ENCODE data around the gene HHIPL1.

HHIPL1 gene

DNA sequence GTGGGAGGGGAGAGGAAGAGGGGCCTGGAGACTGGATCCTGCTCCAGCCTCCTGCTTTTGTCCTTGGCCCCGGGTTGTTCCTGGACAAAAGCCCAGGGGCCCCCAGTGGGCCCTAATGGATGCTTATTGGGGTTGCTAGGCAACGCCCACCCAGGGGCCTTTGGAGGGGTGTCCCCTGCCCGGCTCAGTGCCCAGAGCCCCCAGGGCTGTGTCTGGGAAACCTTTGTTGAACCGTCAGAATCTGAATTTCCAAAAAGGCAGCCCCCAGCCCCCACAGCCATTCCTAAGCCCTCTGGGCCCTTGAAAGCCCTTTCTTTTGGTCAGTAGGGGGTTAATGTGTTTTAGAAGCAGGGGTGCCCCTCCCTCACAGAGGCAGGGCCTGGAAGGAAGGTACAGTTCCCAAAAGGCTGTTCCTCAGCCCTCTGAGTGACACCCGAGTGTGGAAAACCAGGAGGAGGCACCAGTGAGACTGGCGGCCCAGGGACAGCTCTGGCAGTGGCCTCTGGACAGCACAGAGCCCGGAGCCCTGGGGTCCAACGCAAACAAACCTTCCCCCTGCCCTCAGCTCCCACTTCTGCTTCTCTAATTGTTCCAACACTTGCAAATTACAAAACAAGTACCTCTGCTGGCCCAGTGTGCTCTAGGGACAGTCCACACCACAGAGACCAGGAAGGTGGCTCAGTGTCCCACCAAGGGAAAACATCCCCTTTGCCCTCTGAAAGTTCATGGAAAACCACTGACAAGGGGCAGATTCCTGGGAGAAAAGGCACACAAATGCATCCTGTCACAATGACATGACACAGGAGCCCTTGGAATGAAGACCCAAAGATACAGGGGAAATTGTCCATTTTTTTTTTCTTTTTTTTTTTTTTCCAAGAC, 19.4 kb downstream of the HHIPL1 start:
- TF ChIP-seq PAX5 (IDR thresholded peaks at IDR 0.05; ENCODE audit: insufficient read depth, low read length, severe bottlenecking) = no peak
- no peak for TF ChIP-seq POLR2A (IDR thresholded peaks at IDR 0.05; ENCODE audit: low read depth, low read length)
- no peak; the same call in 1 of the 2 replicates for TF ChIP-seq SPI1 (IDR thresholded peaks at IDR 0.05; ENCODE audit: low read depth, low read length)
- no peak for TF ChIP-seq POLR2AphosphoS5 (IDR thresholded peaks at IDR 0.05; ENCODE audit: low read depth, low read length)
- TF ChIP-seq POU2F2 (IDR thresholded peaks at IDR 0.05; ENCODE audit: low read depth, low read length) = no peak
- no peak for TF ChIP-seq TAF1 (IDR thresholded peaks at IDR 0.05; ENCODE audit: low read depth, low read length)
- no peak for DNase-seq (ENCODE audit: insufficient read length, low spot score)
- no peak for FAIRE-seq

DNA sequence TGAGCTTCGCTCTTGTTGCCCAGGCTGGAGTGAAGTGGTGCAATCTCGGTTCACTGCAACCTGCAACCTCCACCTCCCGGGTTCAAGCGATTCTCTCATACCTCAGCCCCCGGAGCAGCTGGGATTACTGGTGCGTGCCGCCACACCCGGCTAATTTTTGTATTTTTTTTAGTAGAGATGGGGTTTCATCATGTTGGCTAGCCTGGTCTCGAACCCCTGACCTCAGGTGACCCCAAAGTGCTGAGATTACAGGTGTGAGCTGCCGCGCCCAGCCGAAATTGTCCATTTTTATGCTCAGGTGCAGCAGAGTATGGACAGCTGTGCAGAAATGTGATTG, 20.0 kb downstream of the HHIPL1 start:
- TF ChIP-seq POLR2A (IDR thresholded peaks at IDR 0.05; ENCODE audit: low read depth, low read length) = no peak
- peak; percentile 59 for TF ChIP-seq PAX5 (IDR thresholded peaks at IDR 0.05; ENCODE audit: insufficient read depth, low read length, severe bottlenecking)
- TF ChIP-seq POLR2AphosphoS5 (IDR thresholded peaks at IDR 0.05; ENCODE audit: low read depth, low read length) = no peak
- TF ChIP-seq SPI1 (IDR thresholded peaks at IDR 0.05; ENCODE audit: low read depth, low read length) = no peak
- no peak for TF ChIP-seq POU2F2 (IDR thresholded peaks at IDR 0.05; ENCODE audit: low read depth, low read length)
- DNase-seq (ENCODE audit: insufficient read length, low spot score) (no peak), FAIRE-seq (no peak)

- TF ChIP-seq PAX5 (IDR thresholded peaks at IDR 0.05; ENCODE audit: insufficient read depth, low read length, severe bottlenecking) (no peak), TAF1 (IDR thresholded peaks at IDR 0.05; ENCODE audit: low read depth, low read length) (no peak), POLR2A (IDR thresholded peaks at IDR 0.05; ENCODE audit: low read depth, low read length) (no peak), POLR2AphosphoS5 (IDR thresholded peaks at IDR 0.05; ENCODE audit: low read depth, low read length) (no peak), POU2F2 (IDR thresholded peaks at IDR 0.05; ENCODE audit: low read depth, low read length) (no peak), SPI1 (IDR thresholded peaks at IDR 0.05; ENCODE audit: low read depth, low read length) (no peak)
- FAIRE-seq (no peak), DNase-seq (ENCODE audit: insufficient read length, low spot score) (no peak)
Measured at GRCh38 chr14:99666533-99666932, 21.6 kb downstream of the HHIPL1 start.

DNA sequence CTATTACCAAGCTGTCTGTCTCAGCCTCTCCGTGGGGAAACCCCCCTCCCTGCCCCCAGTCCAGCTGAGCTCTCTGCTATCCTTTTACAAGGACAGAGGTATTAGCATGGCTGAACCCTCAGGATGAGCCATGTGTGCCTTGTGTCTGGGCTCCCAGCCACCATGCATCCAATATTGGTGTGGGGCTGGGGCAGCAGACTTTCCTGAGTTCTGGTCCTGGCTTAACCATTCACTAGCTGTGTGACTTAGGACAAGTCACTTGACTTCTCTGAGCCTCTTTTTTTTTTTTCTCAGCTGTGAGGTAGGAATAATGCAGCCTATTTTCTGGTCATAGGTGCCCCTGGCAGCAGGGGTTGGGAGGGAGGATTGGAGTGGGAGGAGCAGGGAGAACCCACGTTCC, 22.1 kb downstream of the HHIPL1 start:
- DNase-seq (ENCODE audit: insufficient read length, low spot score) (no peak), FAIRE-seq (no peak)
- TF ChIP-seq POLR2AphosphoS5 (IDR thresholded peaks at IDR 0.05; ENCODE audit: low read depth, low read length) (no peak), SPI1 (IDR thresholded peaks at IDR 0.05; ENCODE audit: low read depth, low read length) (no peak), TAF1 (IDR thresholded peaks at IDR 0.05; ENCODE audit: low read depth, low read length) (no peak), POLR2A (IDR thresholded peaks at IDR 0.05; ENCODE audit: low read depth, low read length) (no peak), POU2F2 (IDR thresholded peaks at IDR 0.05; ENCODE audit: low read depth, low read length) (no peak), PAX5 (IDR thresholded peaks at IDR 0.05; ENCODE audit: insufficient read depth, low read length, severe bottlenecking) (no peak)

GRCh38 chr14:99667821-99668220, 22.9 kb downstream of the HHIPL1 start:
- DNase-seq (ENCODE audit: insufficient read length, low spot score) (no peak), FAIRE-seq (no peak)
- no peak for TF ChIP-seq POU2F2 (IDR thresholded peaks at IDR 0.05; ENCODE audit: low read depth, low read length)
- peak; percentile 90 for TF ChIP-seq SPI1 (IDR thresholded peaks at IDR 0.05; ENCODE audit: low read depth, low read length)

DNA sequence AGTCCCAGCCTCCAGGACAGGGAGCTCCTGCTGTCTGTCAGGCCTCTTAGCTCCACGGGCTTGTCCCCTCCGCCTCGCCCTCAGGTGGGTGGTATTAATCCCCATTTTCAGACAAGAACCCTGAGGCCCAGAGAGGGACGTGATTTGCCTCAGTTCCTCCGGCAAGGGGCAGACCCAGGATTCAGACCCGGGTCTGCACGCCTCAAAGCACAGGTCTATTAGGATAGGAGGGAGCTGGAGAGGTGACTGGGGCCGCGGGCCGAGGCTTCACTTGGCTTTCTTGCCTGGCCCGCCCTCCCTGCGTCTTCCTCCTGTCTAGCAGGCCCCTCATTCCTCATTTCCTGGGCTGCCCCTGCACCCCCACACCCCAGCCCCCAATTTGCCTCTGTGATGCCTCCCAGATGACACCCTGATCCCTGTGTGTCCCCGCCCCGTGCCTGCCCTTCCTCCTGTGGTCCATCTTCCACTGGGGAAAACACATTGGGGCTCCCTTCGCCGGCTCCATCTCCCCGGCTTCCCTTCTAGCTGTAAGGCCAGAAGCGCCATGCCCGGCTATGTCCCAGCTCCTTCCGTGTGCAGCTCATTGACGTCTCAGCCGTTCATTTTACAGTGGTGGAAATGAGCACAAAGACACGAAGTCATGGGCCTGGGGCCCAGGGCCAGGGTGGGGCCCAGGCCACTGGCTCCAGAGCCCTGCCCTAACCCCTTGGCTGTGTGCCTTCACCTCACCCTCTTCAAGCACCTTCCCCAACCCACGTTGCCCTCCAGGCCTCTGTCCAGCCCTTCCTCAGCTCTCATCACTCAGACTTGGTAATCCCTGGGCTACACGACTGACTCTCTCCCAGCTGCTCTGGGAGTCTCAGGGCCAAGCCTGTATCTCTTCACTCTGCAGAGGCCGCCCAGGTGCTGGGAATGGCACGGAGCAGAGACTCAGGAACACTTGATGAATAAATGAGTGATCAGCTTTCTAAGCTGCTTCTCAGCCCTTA, 23.7 kb downstream of the HHIPL1 start:
- TF ChIP-seq PAX5 (IDR thresholded peaks at IDR 0.05; ENCODE audit: insufficient read depth, low read length, severe bottlenecking) (no peak), TAF1 (IDR thresholded peaks at IDR 0.05; ENCODE audit: low read depth, low read length) (no peak), POU2F2 (IDR thresholded peaks at IDR 0.05; ENCODE audit: low read depth, low read length) (no peak), POLR2AphosphoS5 (IDR thresholded peaks at IDR 0.05; ENCODE audit: low read depth, low read length) (no peak)
- DNase-seq (ENCODE audit: insufficient read length, low spot score) (no peak), FAIRE-seq (no peak)

GRCh38 chr14:99670361-99671234, 25.7 kb downstream of the HHIPL1 start:
- TF ChIP-seq TAF1 (IDR thresholded peaks at IDR 0.05; ENCODE audit: low read depth, low read length) (no peak), POU2F2 (IDR thresholded peaks at IDR 0.05; ENCODE audit: low read depth, low read length) (no peak), SPI1 (IDR thresholded peaks at IDR 0.05; ENCODE audit: low read depth, low read length) (no peak), POLR2AphosphoS5 (IDR thresholded peaks at IDR 0.05; ENCODE audit: low read depth, low read length) (no peak), PAX5 (IDR thresholded peaks at IDR 0.05; ENCODE audit: insufficient read depth, low read length, severe bottlenecking) (no peak), POLR2A (IDR thresholded peaks at IDR 0.05; ENCODE audit: low read depth, low read length) (no peak)
- FAIRE-seq (no peak), DNase-seq (ENCODE audit: insufficient read length, low spot score) (no peak)

DNA sequence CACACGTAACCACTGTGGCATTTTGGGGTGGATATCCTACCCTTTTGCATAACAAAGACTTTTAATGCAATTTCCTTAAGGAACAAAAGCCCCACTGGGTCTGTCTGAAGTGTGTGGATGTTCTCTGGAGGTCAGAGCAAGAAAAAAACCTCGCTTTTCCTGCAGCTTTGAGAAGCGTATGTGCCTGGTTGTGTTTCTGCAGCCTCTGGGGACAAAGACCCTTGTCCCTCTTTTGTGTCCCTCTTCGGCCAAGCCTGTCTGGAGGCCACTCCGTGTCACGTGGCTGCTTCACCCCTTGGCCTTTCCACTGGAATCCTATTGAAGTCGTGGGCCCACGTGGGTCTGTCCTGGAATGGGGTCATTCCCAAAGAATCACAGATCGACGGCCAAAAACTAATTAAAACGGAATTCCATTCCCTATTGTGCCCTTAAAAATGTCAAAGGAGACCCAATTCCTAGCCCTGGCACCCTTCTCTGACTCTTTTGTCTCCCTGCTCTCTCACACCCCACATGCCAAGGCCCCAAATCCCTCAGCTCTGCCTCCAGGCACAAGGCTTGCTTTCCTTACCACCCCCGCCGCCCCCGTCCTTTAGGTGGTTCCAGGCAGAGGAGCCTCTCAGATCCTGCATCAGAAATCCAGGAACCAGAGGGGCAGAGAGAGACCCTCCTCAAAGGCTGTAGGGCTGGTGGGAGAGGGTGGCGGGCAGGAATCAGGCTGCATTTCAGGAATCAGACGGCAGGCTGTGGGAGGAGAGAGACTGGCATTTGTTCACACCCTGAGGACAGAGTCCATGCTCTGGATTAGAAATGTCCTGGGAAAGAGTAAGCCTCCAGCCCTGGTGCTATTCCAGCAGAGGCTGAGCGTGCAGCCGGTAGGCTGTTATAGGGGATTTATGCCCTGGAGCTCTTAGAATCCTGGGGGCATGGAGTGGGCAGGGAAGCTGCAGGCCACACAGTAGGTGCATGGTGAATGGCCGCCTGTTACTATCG, 26.6 kb downstream of the HHIPL1 start:
- TF ChIP-seq PAX5 (IDR thresholded peaks at IDR 0.05; ENCODE audit: insufficient read depth, low read length, severe bottlenecking) (no peak), POU2F2 (IDR thresholded peaks at IDR 0.05; ENCODE audit: low read depth, low read length) (no peak), SPI1 (IDR thresholded peaks at IDR 0.05; ENCODE audit: low read depth, low read length) (no peak)
- DNase-seq (ENCODE audit: insufficient read length, low spot score) (no peak), FAIRE-seq (no peak)

All from GM12891 (cell line).